ENCODE results near the gene NCKAP5. TPM values are rescaled to one million over a fixed set of nuclear protein-coding genes. Genes with fewer than 3 reads are reported as not detected.

NCKAP5 gene
- total and polyA plus RNA-seq, 2 of the 8 experiments (the other 6 are each of a cell fraction or from before 2014, with no cell fraction given) = 0.27 to 0.86 TPM

GRCh38 chr2:132719480-132719879 lies 848.8 kb downstream of the NCKAP5 start:
- H2BK5ac ChIP-seq (ENCODE audit: low read depth, low read length) = no peak overlapping the region
- CTCF ChIA-PET (ENCODE audit: partially characterized antibody) = interaction anchor here (0.7 to 1.1 kb wide), 2 partner anchors 14 to 982 kb away, joined by 3 read pairs; no protein-coding TSS in a partner anchor
- POLR2A ChIA-PET (ENCODE audit: partially characterized antibody) = no interaction called here
- no peaks in the 10 kb centered on the region for H4K20me1 ChIP-seq (replicated peaks in 1 of 2; ENCODE audit: control insufficient read depth in 1 of 2, insufficient read depth in 2 of 2, low read length in 2 of 2)
- no peak overlapping the region for H4K8ac ChIP-seq (ENCODE audit: extremely low read depth, insufficient read depth, low read length)
- no peak for DNase-seq (ENCODE audit: low read depth in 1 of 2, low spot score in 2 of 2)
- H3K27ac ChIP-seq (ENCODE audit: low read depth, low read length) = no peak overlapping the region
- no peaks in the 10 kb centered on the region for H3K79me1 ChIP-seq (ENCODE audit: low read depth, low read length)
- H2BK120ac ChIP-seq (replicated peaks; ENCODE audit: low read depth, low read length) = no peak overlapping the region
- H3K9ac ChIP-seq (replicated peaks in 1 of 4; ENCODE audit: extremely low read depth in 1 of 4, low read depth in 3 of 4, low read length in 3 of 4) = no peak overlapping the region
- no peak overlapping the region for H2AFZ ChIP-seq (ENCODE audit: low read length)
- no peak overlapping the region for H2BK12ac ChIP-seq (ENCODE audit: low read depth, low read length)
- TF ChIP-seq TCF12 (IDR thresholded peaks at IDR 0.05; ENCODE audit: low read depth, low read length) (no peak), CTCF (IDR thresholded peaks at IDR 0.05; ENCODE audit: control extremely low read depth in 1 of 3, insufficient read depth in 1 of 3, low read depth in 1 of 3, low read length in 3 of 3) (no peak)
- no peak overlapping the region for H4K91ac ChIP-seq (replicated peaks; ENCODE audit: insufficient read length, low read length)
- H3K36me3 ChIP-seq (ENCODE audit: control insufficient read depth in 2 of 4, insufficient read depth in 4 of 4, low read length in 3 of 4) = no peaks in the 10 kb centered on the region
- no peak overlapping the region for H3K4me2 ChIP-seq (ENCODE audit: insufficient read depth in 1 of 2, low read depth in 2 of 2, low read length in 2 of 2)
- H2AK5ac ChIP-seq (ENCODE audit: low read depth, low read length) = no peak overlapping the region
- 88% methylated on average over 9 of the region's 9 CpGs; no CpG with 5 or more reads in 1 of the 2 experiments for WGBS, 2 experiments (ENCODE audit: extremely low coverage in 1 of 2, insufficient coverage in 1 of 2, insufficient read length in 1 of 2, insufficient replicate concordance in 2 of 2, low coverage in 1 of 2, low lambda C conversion rate in 2 of 2, missing lambda C conversion rate in 1 of 2)
- no peak overlapping the region for H3K14ac ChIP-seq (ENCODE audit: insufficient read length)
- no peaks in the 10 kb centered on the region for H3K79me2 ChIP-seq (ENCODE audit: control insufficient read depth in 1 of 2, insufficient read depth in 2 of 2, low read length in 2 of 2)
- H3K4me3 ChIP-seq (ENCODE audit: extremely low read depth in 1 of 4, insufficient read depth in 2 of 4, low read depth in 3 of 4, low read length in 4 of 4) = no peak overlapping the region
- no peaks in the 10 kb centered on the region for H3K23me2 ChIP-seq (ENCODE audit: low read depth, low read length)
- H2BK20ac ChIP-seq (ENCODE audit: low read length) = no peak overlapping the region
- no peak overlapping the region for H2BK15ac ChIP-seq (ENCODE audit: low read length)
- no peak overlapping the region for H3K4ac ChIP-seq (replicated peaks; ENCODE audit: insufficient read length, low read depth, low read length)
- no peak overlapping the region for H4K5ac ChIP-seq (ENCODE audit: insufficient read length, low read depth, low read length)
- H3K18ac ChIP-seq (ENCODE audit: extremely low read depth, low read length) = no peak overlapping the region
- no peak for FAIRE-seq
- H3K9me3 ChIP-seq (ENCODE audit: insufficient read depth in 2 of 2, low read depth in 1 of 2, low read length in 1 of 2) = no peaks in the 10 kb centered on the region
- no peaks in the 10 kb centered on the region for H3K4me1 ChIP-seq (replicated peaks in 1 of 4; ENCODE audit: control insufficient read depth in 3 of 4, insufficient read depth in 4 of 4, low read length in 3 of 4)
- no peak overlapping the region for H3K56ac ChIP-seq (replicated peaks; ENCODE audit: insufficient read length, low read depth, low read length)
- H3K23ac ChIP-seq (ENCODE audit: insufficient read length) = no peak overlapping the region
- no peaks in the 10 kb centered on the region for H3K27me3 ChIP-seq (replicated peaks in 1 of 4; ENCODE audit: control insufficient read depth in 3 of 4, extremely low read depth in 1 of 4, insufficient read depth in 3 of 4, low read length in 3 of 4)
